Measurements from ENCODE around the gene BAHCC1. TPM values are rescaled to one million over a fixed set of nuclear protein-coding genes. Genes with fewer than 3 reads are reported as not detected.

Gene BAHCC1
- total RNA-seq, 1 donor from 2014 or later, result 61.3 TPM

- Mint-ChIP-seq H3K4me3 (peak overlapping the region; percentile 79), H3K27me3 (ENCODE audit: low read depth) (peaks cover 8% of the 10 kb centered on the region), H3K4me1 (peaks cover 65% of the 10 kb centered on the region), H3K27ac (ENCODE audit: unreplicated experiment) (peak overlapping the region; percentile 87), H3K36me3 (ENCODE audit: low read depth) (no peaks in the 10 kb centered on the region), H3K9me3 (peaks cover 3% of the 10 kb centered on the region)
- TF ChIP-seq CTCF (conservative IDR thresholded peaks at IDR 0.05), result no peak
- DNase-seq (ENCODE audit: low read depth, low spot score), result peak; percentile 72
Observed at GRCh38 chr17:81481073-81481799, 86.0 kb downstream of the BAHCC1 start.

- Mint-ChIP-seq H3K9me3 (peaks cover 2% of the 10 kb centered on the region), H3K4me3 (peak overlapping the region; percentile 84), H3K27me3 (ENCODE audit: low read depth) (peaks cover 8% of the 10 kb centered on the region), H3K27ac (ENCODE audit: unreplicated experiment) (peak overlapping the region; percentile 87), H3K36me3 (ENCODE audit: low read depth) (no peaks in the 10 kb centered on the region), H3K4me1 (peaks cover 63% of the 10 kb centered on the region)
- no peak for DNase-seq (ENCODE audit: low read depth, low spot score)
- no peak for TF ChIP-seq CTCF (conservative IDR thresholded peaks at IDR 0.05)
Observed at GRCh38 chr17:81481815-81482505, 86.7 kb downstream of the BAHCC1 start.

- no peak for TF ChIP-seq CTCF (conservative IDR thresholded peaks at IDR 0.05)
Observed at GRCh38 chr17:81482673-81483072, 87.4 kb downstream of the BAHCC1 start.

GRCh38 chr17:81483085-81483861 lies 88.0 kb downstream of the BAHCC1 start:
- Mint-ChIP-seq H3K27me3 (ENCODE audit: low read depth) (peaks cover 5% of the 10 kb centered on the region), H3K9me3 (no peaks in the 10 kb centered on the region), H3K4me3 (peak overlapping the region; percentile 84), H3K27ac (ENCODE audit: unreplicated experiment) (peak overlapping the region; percentile 35), H3K4me1 (peaks cover 53% of the 10 kb centered on the region), H3K36me3 (ENCODE audit: low read depth) (no peaks in the 10 kb centered on the region)
- no peak for TF ChIP-seq CTCF (conservative IDR thresholded peaks at IDR 0.05)
- peak; percentile 55 for DNase-seq (ENCODE audit: low read depth, low spot score)

More at GRCh38 chr17:81482673-81483072, 87.4 kb downstream of the BAHCC1 start:
- peaks cover 8% of the 10 kb centered on the region for H3K27me3 Mint-ChIP-seq (ENCODE audit: low read depth)
- H3K4me3 Mint-ChIP-seq, result peak overlapping the region; percentile 84
- no peak overlapping the region for H3K27ac Mint-ChIP-seq (ENCODE audit: unreplicated experiment)
- no peaks in the 10 kb centered on the region for H3K9me3 Mint-ChIP-seq
- H3K4me1 Mint-ChIP-seq, result peaks cover 59% of the 10 kb centered on the region
- DNase-seq (ENCODE audit: low read depth, low spot score), result no peak
- no peaks in the 10 kb centered on the region for H3K36me3 Mint-ChIP-seq (ENCODE audit: low read depth)

GRCh38 chr17:81483862-81484194 lies 88.6 kb downstream of the BAHCC1 start:
- no peak for TF ChIP-seq CTCF (conservative IDR thresholded peaks at IDR 0.05)
- Mint-ChIP-seq H3K36me3 (ENCODE audit: low read depth) (no peaks in the 10 kb centered on the region), H3K27ac (ENCODE audit: unreplicated experiment) (no peak overlapping the region), H3K9me3 (no peaks in the 10 kb centered on the region), H3K4me1 (peaks cover 53% of the 10 kb centered on the region), H3K4me3 (no peak overlapping the region), H3K27me3 (ENCODE audit: low read depth) (peaks cover 5% of the 10 kb centered on the region)
- DNase-seq (ENCODE audit: low read depth, low spot score), result no peak
